Mononuclear cell (primary cell): ENCODE results near the gene PCDHGA5. TPM values are rescaled to one million over a fixed set of nuclear protein-coding genes. Genes with fewer than 3 reads are reported as not detected.
"Not testable (repeated sequence)": the region's sequence is repeated elsewhere in the genome, so short reads cannot be mapped to it uniquely, and the experiment has no call there.

Experiments
- H3K27me3 ChIP-seq: 2 replicates; pipeline ENCODE4 v1.6.0; 2011; ENCODE audit warnings: low read length, control low read depth; ENCODE audit not compliant: insufficient read depth
- H3K4me1 ChIP-seq: 2 replicates; pipeline ENCODE4 v1.5.1; 2011; ENCODE audit warnings: mild to moderate bottlenecking, low read length, control low read depth; ENCODE audit not compliant: insufficient read depth
- H3K4me3 ChIP-seq: 2 replicates; pipeline ENCODE4 v1.5.1; 2011; ENCODE audit warnings: mild to moderate bottlenecking, low read length, moderate library complexity
- H3K9me3 ChIP-seq: 2 replicates; pipeline ENCODE4 v1.5.1; 2011; ENCODE audit warnings: low read depth, mild to moderate bottlenecking, control low read depth, low read length
- total RNA-seq: library from RNA; depleted of rRNA; stranded (reverse); fragments of >200 nt; gene quantifications from one replicate; pipeline ENCODE4 v1.2.3, GENCODE V29; 2012

The PCDHGA5 gene
- total RNA-seq, 1 donor = 0.21 TPM

DNA sequence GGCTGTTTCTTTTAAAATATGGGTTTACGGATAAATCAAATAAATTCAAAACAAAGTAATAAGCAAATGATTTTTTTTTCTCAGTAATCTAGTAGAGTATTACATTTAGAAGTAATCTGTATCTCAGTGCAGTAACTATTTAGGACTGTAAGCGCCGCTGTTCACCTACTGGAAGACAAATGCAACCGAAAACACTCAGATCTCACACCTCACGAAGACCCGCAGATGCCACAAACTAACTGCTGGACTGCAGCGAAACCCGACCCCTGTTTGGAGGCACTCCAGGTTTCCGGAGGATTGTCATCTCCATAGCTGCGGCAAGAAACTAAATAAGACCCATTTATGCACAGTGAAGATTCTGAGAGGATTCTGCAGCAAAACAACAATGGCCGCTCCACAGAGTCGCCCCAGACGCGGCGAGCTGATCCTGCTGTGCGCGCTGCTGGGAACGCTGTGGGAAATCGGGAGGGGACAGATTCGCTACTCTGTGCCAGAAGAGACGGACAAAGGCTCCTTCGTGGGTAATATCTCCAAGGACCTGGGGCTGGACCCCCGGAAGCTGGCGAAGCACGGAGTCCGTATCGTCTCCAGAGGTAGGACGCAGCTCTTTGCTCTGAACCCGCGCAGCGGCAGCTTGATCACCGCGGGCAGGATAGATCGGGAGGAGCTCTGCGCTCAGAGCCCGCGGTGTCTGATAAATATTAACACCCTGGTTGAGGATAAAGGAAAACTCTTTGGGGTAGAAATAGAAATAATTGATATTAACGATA, 28.7 kb downstream of the PCDHGA5 start, which contains the start of gene PCDHGA8:
Gene PCDHGA8 (plus strand): TSS at position 205 of the 770 bp plus-strand sequence. CDS start 181 bp downstream, at position 386.
- H3K4me1 ChIP-seq = no peaks in the 10 kb centered on the region
- H3K9me3 ChIP-seq = peaks cover 17% of the 10 kb centered on the region
- H3K4me3 ChIP-seq = no peak within 1 kb of the TSS
- peaks cover 89% of the 10 kb centered on the region for H3K27me3 ChIP-seq

DNA sequence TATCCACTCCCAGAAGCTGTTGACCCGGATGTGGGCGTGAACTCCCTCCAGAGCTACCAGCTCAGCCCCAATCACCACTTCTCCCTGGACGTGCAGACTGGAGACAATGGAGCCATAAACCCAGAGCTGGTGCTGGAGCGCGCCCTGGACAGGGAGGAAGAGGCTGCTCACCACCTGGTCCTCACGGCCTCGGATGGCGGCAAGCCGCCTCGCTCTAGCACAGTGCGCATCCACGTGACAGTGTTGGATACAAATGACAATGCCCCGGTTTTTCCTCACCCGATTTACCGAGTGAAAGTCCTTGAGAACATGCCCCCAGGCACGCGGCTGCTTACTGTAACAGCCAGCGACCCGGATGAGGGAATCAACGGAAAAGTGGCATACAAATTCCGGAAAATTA, 29.3 kb downstream of the PCDHGA5 start:
- H3K27me3 ChIP-seq = peaks cover 90% of the 10 kb centered on the region
- no peak overlapping the region for H3K4me3 ChIP-seq
- no peaks in the 10 kb centered on the region for H3K4me1 ChIP-seq
- peaks cover 17% of the 10 kb centered on the region for H3K9me3 ChIP-seq

DNA sequence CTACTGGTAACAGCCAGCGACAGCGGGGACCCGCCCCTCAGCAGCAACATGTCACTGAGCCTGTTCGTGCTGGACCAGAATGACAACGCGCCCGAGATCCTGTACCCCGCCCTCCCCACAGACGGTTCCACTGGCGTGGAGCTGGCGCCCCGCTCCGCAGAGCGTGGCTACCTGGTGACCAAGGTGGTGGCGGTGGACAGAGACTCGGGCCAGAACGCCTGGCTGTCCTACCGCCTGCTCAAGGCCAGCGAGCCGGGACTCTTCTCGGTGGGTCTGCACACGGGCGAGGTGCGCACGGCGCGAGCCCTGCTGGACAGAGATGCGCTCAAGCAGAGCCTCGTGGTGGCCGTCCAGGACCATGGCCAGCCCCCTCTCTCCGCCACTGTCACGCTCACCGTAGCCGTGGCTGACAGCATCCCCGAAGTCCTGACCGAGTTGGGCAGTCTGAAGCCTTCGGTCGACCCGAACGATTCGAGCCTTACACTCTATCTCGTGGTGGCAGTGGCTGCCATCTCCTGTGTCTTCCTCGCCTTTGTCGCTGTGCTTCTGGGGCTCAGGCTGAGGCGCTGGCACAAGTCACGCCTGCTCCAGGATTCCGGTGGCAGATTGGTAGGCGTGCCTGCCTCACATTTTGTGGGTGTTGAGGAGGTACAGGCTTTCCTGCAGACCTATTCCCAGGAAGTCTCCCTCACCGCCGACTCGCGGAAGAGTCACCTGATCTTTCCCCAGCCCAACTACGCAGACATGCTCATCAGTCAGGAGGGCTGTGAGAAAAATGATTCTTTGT, 30.6 kb downstream of the PCDHGA5 start:
- Histone ChIP-seq H3K27me3 (peaks cover 92% of the 10 kb centered on the region), H3K9me3 (peaks cover 17% of the 10 kb centered on the region)
- not testable (repeated sequence) for H3K4me3 ChIP-seq, H3K4me1 ChIP-seq

DNA sequence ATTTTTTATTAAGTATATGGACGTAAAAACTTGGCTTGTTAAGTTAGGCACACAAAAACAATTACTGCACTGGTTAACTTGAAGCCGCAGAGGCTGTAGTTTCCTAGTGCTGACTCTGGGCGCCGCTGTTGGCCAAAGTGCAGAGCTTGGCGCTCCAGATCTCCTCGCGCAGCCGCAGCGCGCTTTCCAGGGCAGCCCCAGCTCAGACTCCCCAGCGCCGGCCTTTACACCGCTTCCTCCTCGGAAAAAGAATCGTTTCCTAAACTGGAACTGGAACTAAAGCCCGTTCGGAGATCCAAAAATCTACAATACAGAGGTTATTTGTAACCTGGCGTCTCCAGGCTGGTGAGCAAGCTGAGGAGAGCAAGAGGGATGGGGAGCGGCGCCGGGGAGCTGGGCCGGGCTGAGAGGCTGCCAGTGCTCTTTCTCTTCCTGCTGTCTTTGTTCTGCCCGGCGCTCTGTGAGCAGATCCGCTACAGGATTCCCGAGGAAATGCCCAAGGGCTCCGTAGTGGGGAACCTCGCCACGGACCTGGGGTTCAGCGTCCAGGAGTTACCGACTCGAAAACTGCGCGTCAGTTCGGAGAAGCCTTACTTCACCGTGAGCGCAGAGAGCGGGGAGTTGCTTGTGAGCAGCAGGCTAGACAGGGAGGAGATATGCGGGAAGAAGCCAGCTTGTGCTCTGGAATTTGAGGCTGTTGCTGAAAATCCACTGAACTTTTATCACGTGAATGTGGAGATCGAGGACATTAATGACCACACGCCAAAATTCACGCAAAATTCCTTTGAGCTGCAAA, 34.0 kb downstream of the PCDHGA5 start, which contains the start of gene PCDHGB5:
Gene PCDHGB5 (plus strand): TSS at position 192 of the 796 bp plus-strand sequence. CDS start 181 bp downstream, at position 373.
- H3K27me3 ChIP-seq = peaks cover 90% of the 10 kb centered on the region
- peaks cover 15% of the 10 kb centered on the region for H3K9me3 ChIP-seq
- H3K4me3 ChIP-seq, H3K4me1 ChIP-seq: not testable (repeated sequence)

DNA sequence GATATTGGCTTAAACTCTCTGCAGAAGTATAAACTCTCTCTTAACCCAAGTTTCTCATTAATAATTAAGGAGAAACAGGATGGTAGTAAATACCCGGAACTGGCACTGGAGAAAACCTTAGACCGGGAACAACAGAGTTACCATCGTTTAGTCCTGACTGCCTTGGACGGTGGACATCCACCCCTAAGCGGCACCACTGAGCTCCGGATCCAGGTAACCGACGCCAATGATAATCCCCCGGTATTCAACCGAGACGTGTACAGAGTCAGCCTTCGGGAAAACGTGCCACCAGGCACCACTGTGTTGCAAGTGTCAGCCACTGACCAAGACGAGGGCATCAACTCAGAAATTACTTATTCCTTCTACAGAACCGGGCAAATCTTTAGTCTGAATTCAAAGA, 34.6 kb downstream of the PCDHGA5 start:
- no peak overlapping the region for H3K4me3 ChIP-seq
- peaks cover 8% of the 10 kb centered on the region for H3K9me3 ChIP-seq
- no peaks in the 10 kb centered on the region for H3K4me1 ChIP-seq
- H3K27me3 ChIP-seq = peaks cover 90% of the 10 kb centered on the region

DNA sequence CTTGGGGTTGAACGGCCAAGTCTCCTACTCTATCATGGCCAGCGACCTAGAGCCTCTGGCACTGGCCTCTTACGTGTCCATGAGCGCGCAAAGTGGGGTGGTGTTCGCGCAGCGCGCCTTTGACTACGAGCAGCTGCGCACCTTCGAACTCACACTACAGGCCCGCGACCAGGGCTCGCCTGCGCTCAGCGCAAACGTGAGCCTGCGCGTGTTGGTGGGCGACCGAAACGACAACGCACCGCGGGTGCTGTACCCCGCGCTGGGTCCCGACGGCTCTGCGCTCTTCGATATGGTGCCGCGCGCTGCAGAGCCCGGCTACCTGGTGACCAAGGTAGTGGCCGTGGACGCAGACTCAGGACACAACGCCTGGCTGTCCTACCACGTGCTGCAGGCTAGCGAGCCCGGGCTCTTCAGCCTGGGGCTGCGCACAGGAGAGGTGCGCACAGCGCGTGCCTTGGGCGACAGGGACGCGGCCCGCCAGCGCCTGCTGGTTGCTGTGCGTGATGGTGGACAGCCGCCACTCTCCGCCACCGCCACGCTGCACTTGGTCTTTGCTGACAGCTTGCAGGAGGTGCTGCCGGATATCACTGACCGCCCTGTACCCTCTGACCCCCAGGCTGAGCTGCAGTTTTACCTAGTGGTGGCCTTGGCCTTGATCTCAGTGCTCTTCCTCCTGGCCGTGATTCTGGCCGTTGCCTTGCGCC, 35.7 kb downstream of the PCDHGA5 start:
- Histone ChIP-seq H3K4me1 (no peaks in the 10 kb centered on the region), H3K27me3 (peaks cover 92% of the 10 kb centered on the region), H3K4me3 (no peak overlapping the region), H3K9me3 (peaks cover 4% of the 10 kb centered on the region)

DNA sequence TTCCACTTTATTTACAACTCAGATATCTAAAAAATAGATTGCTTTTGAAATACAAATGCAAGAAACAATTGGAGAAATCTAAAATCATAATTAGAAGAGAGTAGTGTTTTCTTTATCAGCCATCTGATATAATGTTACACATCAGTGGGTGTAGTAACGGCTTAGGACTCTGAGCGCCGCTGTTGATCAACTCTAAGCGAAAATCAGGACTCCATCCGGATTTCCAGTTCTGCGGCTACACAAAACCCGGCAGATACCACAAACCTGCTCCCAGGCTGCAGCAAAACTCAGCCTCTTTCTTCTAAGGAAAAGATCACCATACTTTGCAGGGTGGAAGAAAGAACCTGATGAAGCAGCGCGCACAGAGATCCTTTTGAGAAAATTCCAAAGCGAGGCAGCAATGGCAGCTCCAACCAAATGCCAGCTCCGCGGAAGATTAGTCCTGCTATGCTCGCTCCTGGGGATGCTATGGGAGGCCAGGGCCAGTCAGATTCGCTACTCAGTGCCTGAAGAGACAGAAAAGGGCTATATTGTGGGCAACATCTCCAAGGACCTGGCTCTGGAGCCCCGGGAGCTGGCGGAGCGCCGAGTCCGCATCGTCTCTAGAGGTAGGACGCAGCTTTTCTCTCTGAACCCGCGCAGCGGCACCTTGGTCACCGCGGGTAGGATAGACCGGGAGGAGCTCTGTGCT, 38.7 kb downstream of the PCDHGA5 start, which contains the start of gene PCDHGA9:
Gene PCDHGA9 (plus strand): TSS at position 226 of the 691 bp plus-strand sequence. CDS start 175 bp downstream, at position 401.
- Histone ChIP-seq H3K4me3 (no peak within 1 kb of the TSS), H3K9me3 (no peaks in the 10 kb centered on the region), H3K27me3 (peaks cover 93% of the 10 kb centered on the region), H3K4me1 (no peaks in the 10 kb centered on the region)

DNA sequence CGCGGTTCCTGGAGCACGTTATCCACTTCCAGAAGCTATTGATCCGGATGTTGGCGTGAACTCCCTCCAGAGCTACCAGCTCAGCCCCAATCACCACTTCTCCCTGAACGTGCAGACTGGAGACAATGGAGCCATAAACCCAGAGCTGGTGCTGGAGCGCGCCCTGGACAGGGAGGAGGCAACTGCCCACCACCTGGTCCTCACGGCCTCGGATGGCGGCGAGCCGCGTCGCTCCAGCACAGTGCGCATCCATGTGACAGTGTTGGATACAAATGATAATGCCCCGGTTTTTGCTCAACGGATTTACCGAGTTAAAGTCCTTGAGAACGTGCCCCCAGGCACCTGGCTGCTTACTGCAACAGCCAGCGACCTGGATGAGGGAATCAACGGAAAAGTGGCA, 39.4 kb downstream of the PCDHGA5 start:
- no peaks in the 10 kb centered on the region for H3K4me1 ChIP-seq
- no peaks in the 10 kb centered on the region for H3K9me3 ChIP-seq
- H3K4me3 ChIP-seq = no peak overlapping the region
- peaks cover 97% of the 10 kb centered on the region for H3K27me3 ChIP-seq

DNA sequence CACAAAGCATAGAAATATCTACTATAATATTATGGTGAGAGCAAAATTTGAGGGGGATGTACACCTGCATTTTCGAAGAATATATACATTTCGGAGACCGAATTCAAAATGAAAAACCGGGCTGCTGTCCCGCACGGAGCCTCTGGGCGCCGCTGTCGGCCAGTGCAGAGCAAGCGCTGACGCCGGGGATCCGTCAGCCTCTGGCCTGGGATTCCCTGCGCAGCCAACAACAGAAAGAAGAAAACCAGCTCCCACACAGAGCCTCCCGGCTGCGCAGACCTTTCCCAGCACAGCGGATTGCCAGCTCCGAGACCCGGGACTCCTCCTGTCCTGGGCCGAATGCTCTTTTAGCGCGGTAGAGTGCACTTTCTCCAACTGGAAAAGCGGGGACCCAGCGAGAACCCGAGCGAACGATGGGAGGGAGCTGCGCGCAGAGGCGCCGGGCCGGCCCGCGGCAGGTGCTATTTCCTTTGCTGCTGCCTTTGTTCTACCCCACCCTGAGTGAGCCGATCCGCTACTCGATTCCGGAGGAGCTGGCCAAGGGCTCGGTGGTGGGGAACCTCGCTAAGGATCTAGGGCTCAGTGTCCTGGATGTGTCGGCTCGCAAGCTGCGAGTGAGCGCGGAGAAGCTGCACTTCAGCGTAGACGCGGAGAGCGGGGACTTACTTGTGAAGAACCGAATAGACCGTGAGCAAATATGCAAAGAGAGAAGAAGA, 44.0 kb downstream of the PCDHGA5 start, which contains the start of gene PCDHGB6:
Gene PCDHGB6 (plus strand): TSS at position 232 of the 716 bp plus-strand sequence. CDS start 182 bp downstream, at position 414.
- H3K27me3 ChIP-seq = peaks cover 96% of the 10 kb centered on the region
- H3K4me1 ChIP-seq, H3K4me3 ChIP-seq, H3K9me3 ChIP-seq: not testable (repeated sequence)

DNA sequence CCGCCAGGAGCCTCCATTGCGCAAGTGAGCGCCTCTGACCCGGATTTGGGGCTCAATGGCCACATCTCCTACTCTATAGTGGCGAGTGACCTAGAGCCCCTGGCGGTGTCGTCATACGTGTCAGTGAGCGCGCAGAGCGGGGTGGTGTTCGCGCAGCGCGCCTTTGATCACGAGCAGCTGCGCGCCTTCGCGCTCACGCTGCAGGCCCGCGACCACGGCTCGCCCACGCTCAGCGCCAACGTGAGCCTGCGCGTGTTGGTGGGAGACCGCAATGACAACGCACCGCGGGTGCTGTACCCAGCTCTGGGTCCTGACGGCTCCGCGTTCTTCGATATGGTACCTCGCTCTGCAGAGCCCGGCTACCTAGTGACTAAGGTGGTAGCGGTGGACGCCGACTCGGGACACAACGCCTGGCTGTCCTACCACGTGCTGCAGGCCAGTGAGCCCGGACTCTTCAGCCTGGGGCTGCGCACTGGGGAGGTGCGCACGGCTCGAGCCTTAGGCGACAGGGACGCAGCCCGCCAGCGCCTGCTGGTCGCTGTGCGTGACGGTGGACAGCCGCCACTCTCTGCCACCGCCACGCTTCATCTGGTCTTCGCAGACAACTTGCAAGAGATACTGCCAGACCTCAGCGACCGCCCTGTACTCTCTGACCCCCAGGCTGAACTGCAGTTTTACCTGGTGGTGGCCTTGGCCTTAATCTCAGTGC, 45.8 kb downstream of the PCDHGA5 start:
- no peak overlapping the region for H3K4me3 ChIP-seq
- H3K9me3 ChIP-seq = peaks cover 5% of the 10 kb centered on the region
- peaks cover 11% of the 10 kb centered on the region for H3K4me1 ChIP-seq
- peaks cover 96% of the 10 kb centered on the region for H3K27me3 ChIP-seq

DNA sequence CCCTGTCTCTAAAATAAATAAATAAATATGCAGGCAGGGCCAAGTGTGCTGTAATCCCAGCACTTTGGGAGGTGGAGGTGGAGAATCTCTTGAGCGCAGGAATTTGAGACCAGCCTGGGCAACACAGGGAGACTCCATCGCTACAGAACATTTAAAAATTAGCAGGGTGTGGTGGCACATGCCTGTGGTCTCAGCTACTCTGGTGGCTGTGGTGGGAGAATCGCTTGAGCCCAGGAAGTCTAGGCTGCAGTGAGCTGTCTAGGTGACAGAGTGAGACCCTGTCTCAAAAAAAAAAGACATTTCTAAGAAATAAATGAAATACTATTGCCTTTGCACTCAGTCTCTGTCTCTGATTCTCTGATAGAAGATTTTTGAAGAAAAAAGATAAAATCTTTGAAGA, 47.6 kb downstream of the PCDHGA5 start:
- Histone ChIP-seq H3K27me3 (peaks cover 95% of the 10 kb centered on the region), H3K9me3 (peaks cover 5% of the 10 kb centered on the region), H3K4me1 (peaks cover 11% of the 10 kb centered on the region), H3K4me3 (no peak overlapping the region)

DNA sequence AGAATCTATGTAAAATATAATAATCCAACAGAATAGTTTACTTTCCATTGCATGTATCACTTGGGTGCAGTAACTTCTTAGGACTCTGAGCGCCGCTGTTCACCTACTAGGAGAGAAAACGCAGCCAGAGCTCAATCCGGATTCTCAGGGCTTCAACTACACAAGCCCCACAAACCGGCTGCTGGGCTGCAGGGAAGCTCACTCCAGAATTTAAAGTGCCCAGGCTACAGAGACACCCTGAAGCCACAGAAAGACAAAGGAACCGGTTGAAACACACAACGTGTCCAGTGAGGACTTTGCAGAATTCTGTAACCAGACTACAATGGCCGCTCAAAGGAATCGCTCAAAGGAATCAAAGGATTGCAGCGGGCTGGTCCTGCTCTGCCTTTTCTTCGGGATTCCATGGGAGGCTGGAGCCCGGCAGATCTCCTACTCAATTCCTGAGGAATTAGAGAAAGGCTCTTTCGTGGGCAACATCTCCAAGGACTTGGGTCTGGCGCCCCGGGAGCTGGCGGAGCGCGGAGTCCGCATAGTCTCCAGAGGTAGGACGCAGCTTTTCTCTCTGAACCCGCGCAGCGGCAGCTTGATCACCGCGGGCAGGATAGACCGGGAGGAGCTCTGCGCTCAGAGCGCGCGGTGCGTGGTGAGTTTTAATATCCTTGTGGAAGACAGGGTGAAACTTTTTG, 49.0 kb downstream of the PCDHGA5 start, which contains the start of gene PCDHGA10:
Gene PCDHGA10 (plus strand): TSS at position 134 of the 686 bp plus-strand sequence. CDS start 189 bp downstream, at position 323.
- peaks cover 16% of the 10 kb centered on the region for H3K4me1 ChIP-seq
- H3K27me3 ChIP-seq = peaks cover 95% of the 10 kb centered on the region
- H3K9me3 ChIP-seq = peaks cover 5% of the 10 kb centered on the region
- peak within 1 kb of the TSS; percentile 32 for H3K4me3 ChIP-seq
